HUES64 (cell line): ENCODE results near the gene PGBD4.

ENCODE experiments used
- H3K27ac ChIP-seq: 2 replicates; pipeline ENCODE4 v1.7.0; 2013; ENCODE audit warnings: low read depth, low read length, inconsistent platforms
- H3K27me3 ChIP-seq: 2 replicates; pipeline ENCODE4 v1.6.1; 2013; ENCODE audit warnings: mild to moderate bottlenecking, low read length; ENCODE audit not compliant: insufficient read depth
- H3K36me3 ChIP-seq: 2 replicates; pipeline ENCODE4 v1.6.1; 2013; ENCODE audit warnings: mild to moderate bottlenecking, low read length; ENCODE audit not compliant: insufficient read depth
- H3K4me1 ChIP-seq: 2 replicates; pipeline ENCODE4 v1.6.1; 2013; ENCODE audit warnings: mild to moderate bottlenecking, low read length, moderate library complexity; ENCODE audit not compliant: insufficient read depth
- H3K4me3 ChIP-seq: 2 replicates; pipeline ENCODE4 v1.5.1; 2013; ENCODE audit warnings: mild to moderate bottlenecking, low read length, moderate library complexity
- H3K9ac ChIP-seq: 2 replicates; pipeline ENCODE4 v1.6.1; 2013; ENCODE audit warnings: mild to moderate bottlenecking, low read depth, low read length
- H3K9me3 ChIP-seq: 2 replicates; pipeline ENCODE4 v1.6.1; 2013; ENCODE audit warnings: low read depth, low read length; ENCODE audit not compliant: insufficient read depth
- WGBS: fragments of 150-250, 120-280 bp; methylation state at CpG from one replicate; pipeline ENCODE4 v1.1.7; 2013; ENCODE audit warnings: missing lambda C conversion rate; 5-methylcytosine and 5-hydroxymethylcytosine counted together

PGBD4 gene

DNA sequence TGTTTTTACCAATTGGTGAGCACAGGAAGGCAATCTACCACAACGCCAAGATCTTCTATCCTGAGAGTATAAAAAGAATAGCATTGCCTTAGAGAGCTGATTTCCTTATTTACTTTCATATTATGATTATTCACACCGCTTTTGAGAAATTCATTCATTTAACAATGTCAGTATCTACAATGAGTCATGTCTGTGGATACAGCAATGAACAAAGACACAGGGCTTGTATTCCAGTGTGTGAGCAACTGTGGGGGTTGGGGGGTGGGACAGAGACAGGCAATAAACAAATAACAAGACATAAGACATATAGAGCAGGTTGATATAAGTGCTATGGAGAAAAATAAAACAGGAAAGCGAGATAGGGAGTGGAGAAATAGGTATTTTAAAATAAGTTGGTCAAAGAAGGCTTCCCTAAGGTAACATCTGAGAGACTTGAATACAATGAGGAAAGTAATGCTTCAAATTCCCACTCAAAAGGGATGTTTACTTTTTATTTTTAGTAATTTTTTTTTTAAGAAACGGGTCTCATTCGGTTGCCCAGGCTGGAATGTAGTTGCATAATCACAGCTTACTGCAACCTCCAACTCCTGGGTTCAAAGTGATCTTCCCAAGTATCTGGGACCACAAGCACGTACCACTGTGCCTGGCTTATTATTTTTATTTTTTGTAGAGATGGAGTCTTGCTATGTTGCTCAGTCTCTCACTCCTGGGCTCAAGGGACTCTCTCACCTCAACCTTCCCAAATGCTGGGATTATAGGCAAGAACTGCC is 45.7 kb downstream of the PGBD4 start:
- Histone ChIP-seq H3K27me3 (no peaks in the 10 kb centered on the region), H3K4me1 (no peaks in the 10 kb centered on the region), H3K9ac (no peak overlapping the region), H3K27ac (no peak overlapping the region), H3K4me3 (no peak overlapping the region), H3K9me3 (no peaks in the 10 kb centered on the region), H3K36me3 (peaks cover 76% of the 10 kb centered on the region)
- WGBS: 82% methylated on average over 5 of the region's 6 CpGs

DNA sequence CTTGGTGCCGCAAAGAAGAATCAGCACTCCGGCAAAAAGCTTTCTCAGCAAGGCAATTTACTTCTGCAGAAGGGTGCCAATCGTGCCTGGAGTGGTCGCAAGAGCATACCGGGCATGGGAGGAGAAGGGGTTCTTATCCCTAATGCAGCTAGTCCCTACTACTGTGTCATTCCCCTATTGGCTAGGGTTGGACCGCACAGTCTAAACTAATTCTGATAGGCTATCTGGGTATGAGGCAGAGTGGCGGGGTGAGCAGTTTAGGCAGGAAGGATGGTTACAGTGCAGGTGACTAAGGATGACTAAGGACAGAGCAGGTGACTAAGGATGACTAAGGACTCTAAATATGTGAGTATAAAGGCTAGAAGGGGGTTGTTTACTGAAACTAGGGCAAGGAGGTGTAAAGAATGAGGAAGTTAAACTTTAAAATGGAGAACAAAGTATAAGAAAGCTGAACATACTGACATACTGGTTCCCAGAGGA is 52.9 kb downstream of the PGBD4 start:
- Histone ChIP-seq H3K9me3 (peaks cover 38% of the 10 kb centered on the region), H3K9ac (no peak overlapping the region), H3K36me3 (peaks cover 79% of the 10 kb centered on the region), H3K27me3 (no peaks in the 10 kb centered on the region), H3K4me3 (no peak overlapping the region), H3K4me1 (no peaks in the 10 kb centered on the region), H3K27ac (no peak overlapping the region)
- 95% methylated on average over 7 of the region's 7 CpGs for WGBS

DNA sequence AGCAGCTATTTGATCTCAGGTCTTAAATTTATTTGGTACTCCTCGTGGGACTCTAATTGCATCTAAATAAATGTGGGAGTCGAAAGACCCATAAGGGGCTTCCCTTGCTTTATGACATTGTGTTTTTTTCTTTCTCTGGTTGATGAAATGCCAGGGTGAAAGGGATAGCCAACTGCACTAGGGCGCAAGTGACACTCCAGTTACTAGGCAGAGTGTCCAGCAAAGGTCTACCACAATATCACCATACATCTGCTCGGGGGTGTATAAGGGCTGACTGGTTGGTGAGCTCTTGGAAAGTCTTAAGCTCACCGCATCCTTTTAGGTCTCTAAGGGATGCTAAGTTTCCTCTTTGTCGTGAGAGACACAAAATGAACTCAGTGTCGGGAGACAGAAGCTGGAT is 54.0 kb downstream of the PGBD4 start:
- peaks cover 79% of the 10 kb centered on the region for H3K36me3 ChIP-seq

More for the DNA sequence above, 54.0 kb downstream of the PGBD4 start:
- Histone ChIP-seq H3K27me3 (no peaks in the 10 kb centered on the region), H3K4me3 (no peak overlapping the region), H3K9me3 (peaks cover 48% of the 10 kb centered on the region), H3K9ac (no peak overlapping the region), H3K27ac (no peak overlapping the region), H3K4me1 (no peaks in the 10 kb centered on the region)
- 92% methylated on average over 7 of the region's 7 CpGs for WGBS
